Inflammatory macrophage treated with lipopolysaccharide for 1 hour (primary cell): ENCODE data around the gene ALG14.
"Not testable (repeated sequence)": the region's sequence is repeated elsewhere in the genome, so short reads cannot be mapped to it uniquely, and the experiment has no call there.

Experiments used
- DNase-seq, 2 donors: peaks; one replicate each; pipeline ENCODE4 v3.0.0-alpha.2; 2020 to 2022

The ALG14 gene

GRCh38 chr1:95005584-95005983 is 67.2 kb downstream of the ALG14 start:
- DNase-seq = no peak

GRCh38 chr1:95004013-95004412 is 68.7 kb downstream of the ALG14 start:
- DNase-seq = no peak

GRCh38 chr1:95003433-95003738 is 69.4 kb downstream of the ALG14 start:
- DNase-seq = no peak

- DNase-seq = no peak
These were observed 70.0 kb downstream of the ALG14 start for GRCh38 chr1:95002540-95003432.

GRCh38 chr1:95002164-95002539 is 70.6 kb downstream of the ALG14 start:
- DNase-seq = no peak

- no peak for DNase-seq
These were observed 73.2 kb downstream of the ALG14 start for GRCh38 chr1:94999456-95000131.

- no peak for DNase-seq
These were observed 74.0 kb downstream of the ALG14 start for GRCh38 chr1:94998748-94999147.

GRCh38 chr1:94998114-94998513 is 74.6 kb downstream of the ALG14 start:
- no peak for DNase-seq

- not testable (repeated sequence) for DNase-seq
These were observed 77.2 kb downstream of the ALG14 start for GRCh38 chr1:94995536-94995935.

- DNase-seq = no peak
These were observed 77.9 kb downstream of the ALG14 start for GRCh38 chr1:94994805-94995204.

- no peak for DNase-seq
These were observed 78.7 kb downstream of the ALG14 start for GRCh38 chr1:94993931-94994645.

- no peak for DNase-seq
These were observed 79.7 kb downstream of the ALG14 start for GRCh38 chr1:94992863-94993563.

- DNase-seq = no peak
These were observed 80.6 kb downstream of the ALG14 start for GRCh38 chr1:94992161-94992560.

- no peak for DNase-seq
These were observed 82.8 kb downstream of the ALG14 start for GRCh38 chr1:94989911-94990473.

- DNase-seq = no peak
These were observed 83.4 kb downstream of the ALG14 start for GRCh38 chr1:94989398-94989797.

- no peak for DNase-seq
These were observed 84.4 kb downstream of the ALG14 start for GRCh38 chr1:94988356-94988755.

GRCh38 chr1:94986783-94987182 is 86.0 kb downstream of the ALG14 start:
- no peak for DNase-seq

- DNase-seq = no peak
These were observed 89.5 kb downstream of the ALG14 start for GRCh38 chr1:94983171-94983739.

GRCh38 chr1:94982398-94982797 is 90.4 kb downstream of the ALG14 start:
- no peak for DNase-seq

GRCh38 chr1:94981575-94981973 is 91.2 kb downstream of the ALG14 start:
- no peak for DNase-seq

- no peak for DNase-seq
These were observed 91.9 kb downstream of the ALG14 start for GRCh38 chr1:94980582-94981574.
